CD4-positive, alpha-beta T cell treated with Interleukin-4 for 4 hours (primary cell): Measurements from ENCODE around the gene ABCA10.

Experiments
- DNase-seq: peaks from one replicate; pipeline ENCODE4 v3.0.0-alpha.2; 2020

The ABCA10 gene

GRCh38 chr17:69159418-69159817 lies 69.2 kb downstream of the ABCA10 start:
- no peak for DNase-seq

GRCh38 chr17:69154267-69154666 lies 74.4 kb downstream of the ABCA10 start:
- DNase-seq = no peak

GRCh38 chr17:69150333-69150732 lies 78.3 kb downstream of the ABCA10 start:
- no peak for DNase-seq

GRCh38 chr17:69147460-69147859 lies 81.2 kb downstream of the ABCA10 start:
- DNase-seq = no peak

GRCh38 chr17:69144331-69145255 lies 84.0 kb downstream of the ABCA10 start:
- DNase-seq = no peak

GRCh38 chr17:69143683-69144231 lies 84.9 kb downstream of the ABCA10 start:
- no peak for DNase-seq

- DNase-seq = no peak
Observed at GRCh38 chr17:69143151-69143550, 85.5 kb downstream of the ABCA10 start.

GRCh38 chr17:69142175-69142802 lies 86.3 kb downstream of the ABCA10 start:
- no peak for DNase-seq

GRCh38 chr17:69141431-69142174 lies 87.0 kb downstream of the ABCA10 start, which contains the start of gene ABCA6:
Gene ABCA6, minus strand, starts transcription at chr17:69141895. Its CDS starts 1,192 bp downstream, at chr17:69140703.
- DNase-seq = no peak

- no peak for DNase-seq
Observed at GRCh38 chr17:69134112-69134511, 94.5 kb downstream of the ABCA10 start.

- DNase-seq = no peak
Observed at GRCh38 chr17:69130627-69131296, 97.9 kb downstream of the ABCA10 start.

GRCh38 chr17:69123626-69124025 lies 105.0 kb downstream of the ABCA10 start:
- DNase-seq = no peak

GRCh38 chr17:69122065-69122464 lies 106.6 kb downstream of the ABCA10 start:
- no peak for DNase-seq

- no peak for DNase-seq
Observed at GRCh38 chr17:69117855-69118784, 110.5 kb downstream of the ABCA10 start.

- no peak for DNase-seq
Observed at GRCh38 chr17:69111794-69112193, 116.8 kb downstream of the ABCA10 start.

GRCh38 chr17:69105907-69106730 lies 122.5 kb downstream of the ABCA10 start:
- no peak for DNase-seq

GRCh38 chr17:69103557-69104233 lies 124.9 kb downstream of the ABCA10 start:
- DNase-seq = no peak

GRCh38 chr17:69098625-69099024 lies 130.0 kb downstream of the ABCA10 start:
- no peak for DNase-seq
